Mucosa of descending colon (tissue), 3 donors: Measurements from ENCODE around the gene FTH1. TPM values are rescaled to one million over a fixed set of nuclear protein-coding genes. Genes with fewer than 3 reads are reported as not detected.
A peak's percentile ranks its signal among the peaks of the same experiment; 100 is the strongest.

ENCODE experiments used
- ATAC-seq: fragments of 200-7000 bp; cut with Tn5 transposase; one replicate; pipeline ENCODE4 v1.9.1; 2020; ENCODE audit warnings: mild to moderate bottlenecking, moderate library complexity
- DNase-seq, 3 donors: peaks; one replicate each; pipeline ENCODE4 v3.0.0-alpha.2; 2020
- H3K36me3 ChIP-seq: fragments of 200-600 bp; one replicate; pipeline ENCODE4 v1.8.0; 2021; ENCODE audit warnings: low read depth, mild to moderate bottlenecking
- H3K4me1 ChIP-seq: fragments of 200-600 bp; one replicate; pipeline ENCODE4 v1.8.0; 2021; ENCODE audit warnings: low read depth, mild to moderate bottlenecking
- H3K4me3 ChIP-seq: fragments of 200-600 bp; one replicate; pipeline ENCODE4 v1.8.0; 2021; ENCODE audit warnings: mild to moderate bottlenecking
- H3K9me3 ChIP-seq: fragments of 200-600 bp; one replicate; pipeline ENCODE4 v1.8.0; 2021; ENCODE audit warnings: mild to moderate bottlenecking
- CTCF ChIP-seq: fragments of 200-600 bp; IDR thresholded peaks from one replicate; pipeline ENCODE4 v1.8.0; 2022; ENCODE audit warnings: antibody characterized with exemption, mild to moderate bottlenecking
- intact Hi-C, 2 donors: fragments of 100-400 bp; cut with DNase I in 1 of 2; cut with micrococcal nuclease in 1 of 2; formaldehyde crosslinking; loops; one replicate each; pipeline versions ENCODE4 v1.11.0 to v1.11.1; 2022; cut with DNase I, micrococcal nuclease
- total RNA-seq, 3 donors: library from RNA; stranded (reverse); fragmentation: NEBNext Ultra II Directional in 2 of 3; extraction: Animal tissue kit (Norgen Biotek cat#: 25700) in 2 of 3; gene quantifications; one replicate each; pipeline versions ENCODE4 v1.2.1 to v1.2.4, GENCODE V29; 2021 to 2023
- donor health status: DM: no; HTN: no; CAD: no; lungs with moderate emphysema.
- donor health status: DM: no; HTN: no; CAD: no.
- donor health status: DM: no; HTN: yes; CAD: no.

Gene FTH1
- total RNA-seq, 3 donors from 2014 or later = 3,081 to 6,795 (median 5,370) TPM

- Histone ChIP-seq H3K36me3 (no peaks in the 10 kb centered on the region), H3K4me3 (no peak overlapping the region), H3K9me3 (no peaks in the 10 kb centered on the region), H3K4me1 (peaks cover 18% of the 10 kb centered on the region)
- TF ChIP-seq CTCF = no peak
- DNase-seq (no peak), ATAC-seq (no peak)
- intact Hi-C loops = no loop called here
Observed at GRCh38 chr11:61951484-61952135, 15.8 kb downstream of the FTH1 start.

GRCh38 chr11:61950035-61950547 is 17.3 kb downstream of the FTH1 start, which contains the start of gene BEST1:
Gene BEST1 (plus strand): TSS chr11:61950351. CDS start chr11:61951807, 1,456 bp downstream.
- H3K4me1 ChIP-seq = peaks cover 9% of the 10 kb centered on the region
- ATAC-seq (no peak), DNase-seq (no peak)
- no peaks in the 10 kb centered on the region for H3K36me3 ChIP-seq
- intact Hi-C loops = no loop called here
- no peak within 1 kb of the TSS for H3K4me3 ChIP-seq
- H3K9me3 ChIP-seq = no peaks in the 10 kb centered on the region
- TF ChIP-seq CTCF = no peak

GRCh38 chr11:61949169-61950034 is 18.0 kb downstream of the FTH1 start:
- DNase-seq = peak; percentile 45 to 64 (median 59)
- Histone ChIP-seq H3K9me3 (no peaks in the 10 kb centered on the region), H3K36me3 (no peaks in the 10 kb centered on the region), H3K4me1 (peaks cover 2% of the 10 kb centered on the region), H3K4me3 (no peak overlapping the region)
- no peak for TF ChIP-seq CTCF
- intact Hi-C loops = loop anchor here (10.0 kb wide), 2 partner anchors 55 to 145 kb away; partner anchors contain the start of gene FADS3 (in 1 of the 2)
- ATAC-seq = peak; percentile 66

- no peak for DNase-seq
- no peak for ATAC-seq
- no peaks in the 10 kb centered on the region for H3K4me1 ChIP-seq
- intact Hi-C loops = loop anchor here (10.0 kb wide), 2 partner anchors 54 to 144 kb away; partner anchors contain the start of gene FADS3 (in 1 of the 2)
- H3K9me3 ChIP-seq = no peaks in the 10 kb centered on the region
- H3K4me3 ChIP-seq = no peak overlapping the region
- no peak for TF ChIP-seq CTCF
- H3K36me3 ChIP-seq = no peaks in the 10 kb centered on the region
Observed at GRCh38 chr11:61948505-61948904, 18.9 kb downstream of the FTH1 start.

GRCh38 chr11:61947486-61948210 is 19.8 kb downstream of the FTH1 start:
- TF ChIP-seq CTCF = peak; percentile 71
- H3K4me1 ChIP-seq = no peaks in the 10 kb centered on the region
- ATAC-seq (peak; percentile 93), DNase-seq (peak; percentile 79 to 90 (median 83))
- H3K36me3 ChIP-seq = no peaks in the 10 kb centered on the region
- no peak overlapping the region for H3K4me3 ChIP-seq
- intact Hi-C loops = loop anchor here (10.0 kb wide), 2 partner anchors 53 to 143 kb away; partner anchors contain the start of gene FADS3 (in 1 of the 2)
- H3K9me3 ChIP-seq = no peaks in the 10 kb centered on the region
